Neutrophil (primary cell): Measurements from ENCODE around the gene ASPG.

ENCODE experiments used
- H3K27ac ChIP-seq: fragments of 200-600 bp; sonication (generic); 2 replicates; pipeline ENCODE4 v1.5.1; 2016; ENCODE audit warnings: mild to moderate bottlenecking, moderate library complexity
- H3K27me3 ChIP-seq: fragments of 200-600 bp; sonication (generic); 2 replicates; pipeline ENCODE4 v1.6.0; 2016; ENCODE audit warnings: mild to moderate bottlenecking
- H3K36me3 ChIP-seq: fragments of 200-600 bp; sonication (generic); 2 replicates; pipeline ENCODE4 v1.5.1; 2017
- H3K4me1 ChIP-seq, 2 experiments: fragments of 200-600 bp in 1 of 2; sonication (generic) in 1 of 2; 1 replicate in 1 of 2; 2 replicates in 1 of 2; pipeline versions ENCODE4 v1.5.1 to v1.6.1; 2013 to 2016; ENCODE audit warnings: low read depth in 1 of 2, low read length in 1 of 2, mild to moderate bottlenecking in 1 of 2, moderate library complexity in 1 of 2; ENCODE audit not compliant: control insufficient read depth in 1 of 2, insufficient read depth in 1 of 2
- H3K4me3 ChIP-seq, 2 experiments: fragments of 200-600 bp in 1 of 2; sonication (generic) in 1 of 2; 1 replicate in 1 of 2; 2 replicates in 1 of 2; pipeline ENCODE4 v1.5.1; 2013 to 2016; ENCODE audit warnings: low read depth in 1 of 2, low read length in 1 of 2, mild to moderate bottlenecking in 1 of 2, moderate library complexity in 1 of 2
- H3K9me3 ChIP-seq: fragments of 200-600 bp; sonication (generic); 2 replicates; pipeline ENCODE4 v1.5.1; 2016
- TF ChIP-seq, protein P1 (sequence below): fragments of 200-600 bp; sonication (generic); IDR thresholded peaks from 2 replicates; pipeline ENCODE4 v1.5.1; 2016; ENCODE audit warnings: antibody characterized with exemption

ASPG gene

DNA sequence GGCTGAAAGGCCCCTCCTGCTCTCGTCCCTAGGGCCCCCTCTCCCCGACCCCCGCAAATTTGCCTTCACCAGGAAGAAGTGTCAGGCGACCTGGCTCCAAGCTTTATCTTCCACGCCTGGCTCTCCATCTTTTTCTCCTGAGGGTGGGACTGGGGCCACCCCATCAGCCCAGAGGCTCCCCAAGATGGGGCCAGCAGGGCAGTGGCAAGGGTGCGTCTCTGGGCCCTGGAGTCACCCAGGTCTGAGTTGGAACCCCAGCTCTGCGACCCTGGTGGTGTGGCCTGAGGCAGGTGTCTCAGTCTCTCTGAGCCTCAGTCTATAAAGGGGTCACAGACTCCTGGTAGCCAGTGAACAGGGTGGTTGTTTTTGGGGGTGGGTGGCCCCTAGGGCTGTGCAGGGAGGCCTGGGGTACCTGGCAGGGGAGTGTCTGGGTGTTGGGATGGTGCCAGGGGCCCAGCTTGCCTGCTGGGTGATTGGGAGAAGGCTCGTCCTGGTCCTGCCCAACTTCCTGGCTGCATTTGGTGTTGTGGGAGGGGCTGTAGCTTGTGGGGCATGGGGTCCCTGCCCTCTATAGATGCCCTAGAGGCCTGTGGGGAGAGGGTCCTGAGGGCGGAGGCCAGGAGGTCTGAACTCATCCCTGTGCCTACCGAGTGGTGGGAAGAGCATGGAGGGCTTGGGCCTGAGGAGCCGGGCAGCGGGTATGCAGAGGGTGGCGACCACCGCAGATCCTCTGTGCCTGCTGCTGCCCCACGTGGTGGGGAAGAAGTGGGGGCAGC, 60.5 kb downstream of the ASPG start:
- H3K36me3 ChIP-seq, result no peaks in the 10 kb centered on the region
- TF ChIP-seq, protein P1, sequence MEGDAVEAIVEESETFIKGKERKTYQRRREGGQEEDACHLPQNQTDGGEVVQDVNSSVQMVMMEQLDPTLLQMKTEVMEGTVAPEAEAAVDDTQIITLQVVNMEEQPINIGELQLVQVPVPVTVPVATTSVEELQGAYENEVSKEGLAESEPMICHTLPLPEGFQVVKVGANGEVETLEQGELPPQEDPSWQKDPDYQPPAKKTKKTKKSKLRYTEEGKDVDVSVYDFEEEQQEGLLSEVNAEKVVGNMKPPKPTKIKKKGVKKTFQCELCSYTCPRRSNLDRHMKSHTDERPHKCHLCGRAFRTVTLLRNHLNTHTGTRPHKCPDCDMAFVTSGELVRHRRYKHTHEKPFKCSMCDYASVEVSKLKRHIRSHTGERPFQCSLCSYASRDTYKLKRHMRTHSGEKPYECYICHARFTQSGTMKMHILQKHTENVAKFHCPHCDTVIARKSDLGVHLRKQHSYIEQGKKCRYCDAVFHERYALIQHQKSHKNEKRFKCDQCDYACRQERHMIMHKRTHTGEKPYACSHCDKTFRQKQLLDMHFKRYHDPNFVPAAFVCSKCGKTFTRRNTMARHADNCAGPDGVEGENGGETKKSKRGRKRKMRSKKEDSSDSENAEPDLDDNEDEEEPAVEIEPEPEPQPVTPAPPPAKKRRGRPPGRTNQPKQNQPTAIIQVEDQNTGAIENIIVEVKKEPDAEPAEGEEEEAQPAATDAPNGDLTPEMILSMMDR, result no peak
- no peaks in the 10 kb centered on the region for H3K4me1 ChIP-seq
- H3K9me3 ChIP-seq, result no peaks in the 10 kb centered on the region
- no peak overlapping the region for H3K27ac ChIP-seq
- H3K27me3 ChIP-seq, result peaks cover 12% of the 10 kb centered on the region
- no peak overlapping the region for H3K4me3 ChIP-seq

DNA sequence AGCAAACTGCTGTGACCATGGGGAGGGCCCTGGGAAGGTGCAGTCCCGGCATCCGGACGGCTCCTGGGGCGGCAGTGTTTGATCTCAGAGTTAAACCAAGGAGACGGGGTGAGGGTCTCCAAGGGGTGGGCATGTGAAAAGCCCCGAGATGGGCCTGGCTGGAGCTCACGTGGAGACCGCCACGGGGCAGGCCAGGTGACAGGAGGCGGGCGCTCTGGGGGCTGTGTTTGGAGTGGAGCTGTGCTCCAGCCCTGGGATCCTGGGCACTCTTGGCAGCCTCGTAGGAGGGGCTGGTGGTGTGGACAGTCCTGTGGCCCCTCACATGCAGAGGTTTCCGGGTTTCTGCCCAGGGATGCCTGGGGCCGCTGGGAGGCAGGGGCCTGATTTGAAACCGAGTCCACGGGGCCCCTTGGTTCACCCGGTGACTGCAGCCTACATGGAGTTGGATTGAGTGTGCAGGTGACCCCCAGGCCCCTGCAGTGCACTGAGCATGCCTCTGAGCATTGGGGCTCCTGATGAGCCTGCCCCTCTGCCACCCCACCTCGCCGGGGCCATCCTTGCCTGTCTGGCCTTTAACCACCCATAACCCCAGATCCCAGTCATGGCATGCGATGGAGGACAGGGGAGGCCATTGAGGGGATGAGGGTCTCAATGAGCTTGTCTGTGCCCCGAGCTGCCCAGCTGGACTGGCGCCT, 61.3 kb downstream of the ASPG start:
- no peak overlapping the region for H3K4me3 ChIP-seq
- no peaks in the 10 kb centered on the region for H3K9me3 ChIP-seq
- no peaks in the 10 kb centered on the region for H3K4me1 ChIP-seq
- peaks cover 4% of the 10 kb centered on the region for H3K27me3 ChIP-seq
- H3K36me3 ChIP-seq, result no peaks in the 10 kb centered on the region
- no peak overlapping the region for H3K27ac ChIP-seq
- TF ChIP-seq, protein P1, result no peak

- TF ChIP-seq, protein P1, result no peak
- Histone ChIP-seq H3K4me3 (no peak overlapping the region), H3K9me3 (no peaks in the 10 kb centered on the region), H3K27me3 (no peaks in the 10 kb centered on the region), H3K4me1 (no peaks in the 10 kb centered on the region), H3K27ac (no peak overlapping the region), H3K36me3 (no peaks in the 10 kb centered on the region)
Measured at GRCh38 chr14:104147346-104148125, 62.0 kb downstream of the ASPG start.

- Histone ChIP-seq H3K27ac (no peak overlapping the region), H3K27me3 (no peaks in the 10 kb centered on the region), H3K4me3 (no peak overlapping the region), H3K36me3 (no peaks in the 10 kb centered on the region), H3K9me3 (no peaks in the 10 kb centered on the region), H3K4me1 (no peaks in the 10 kb centered on the region)
- TF ChIP-seq, protein P1, result no peak
Measured at GRCh38 chr14:104148433-104149277, 63.2 kb downstream of the ASPG start.

GRCh38 chr14:104149278-104149595, 63.7 kb downstream of the ASPG start:
- Histone ChIP-seq H3K4me1 (no peaks in the 10 kb centered on the region), H3K36me3 (no peaks in the 10 kb centered on the region), H3K4me3 (no peak overlapping the region), H3K27ac (no peak overlapping the region), H3K9me3 (no peaks in the 10 kb centered on the region), H3K27me3 (no peaks in the 10 kb centered on the region)
- TF ChIP-seq, protein P1, result no peak
